Stimulated activated CD4-positive, alpha-beta T cell treated with anti-CD3 and anti-CD28 coated beads, Interleukin-15, amount 100 ng/mL, for 1 hour (primary cell): ENCODE measurements around the gene PELI3.
A peak's percentile ranks its signal among the peaks of the same experiment; 100 is the strongest.
"Not testable (repeated sequence)": the region's sequence is repeated elsewhere in the genome, so short reads cannot be mapped to it uniquely, and the experiment has no call there.

Source experiments
- DNase-seq, 2 donors: peaks; one replicate each; pipeline ENCODE4 v3.0.0-alpha.2; 2020; ENCODE audit warnings: low read depth in 1 of 2, low spot score in 1 of 2

Gene PELI3

GRCh38 chr11:66466225-66467033 lies at the start of gene PELI3:
Gene PELI3, plus strand, starts transcription at chr11:66466905. Its CDS starts 1,224 bp downstream, at chr11:66468129.
- peak; percentile 91 to 94 for DNase-seq

- DNase-seq: no peak
These were observed 49.7 kb upstream of the PELI3 start for GRCh38 chr11:66417000-66417399.

GRCh38 chr11:66418168-66418985 lies 48.3 kb upstream of the PELI3 start:
- DNase-seq: peak in 1 of 2 donors; percentile 38

- DNase-seq: no peak
These were observed 47.8 kb upstream of the PELI3 start for GRCh38 chr11:66418986-66419308.

GRCh38 chr11:66419825-66420224 lies 46.9 kb upstream of the PELI3 start:
- no peak for DNase-seq

GRCh38 chr11:66420671-66421476 lies 45.8 kb upstream of the PELI3 start, which contains the start of gene NPAS4:
Gene NPAS4, plus strand, starts transcription at chr11:66421035. Its CDS starts 145 bp downstream, at chr11:66421180.
- no peak for DNase-seq

GRCh38 chr11:66421492-66422205 lies 45.1 kb upstream of the PELI3 start:
- DNase-seq: peak; percentile 78 to 81

- no peak for DNase-seq
These were observed 40.4 kb upstream of the PELI3 start for GRCh38 chr11:66426314-66426713.

GRCh38 chr11:66428933-66429332 lies 37.8 kb upstream of the PELI3 start:
- no peak for DNase-seq

- DNase-seq: peak; percentile 43 to 58
These were observed 36.6 kb upstream of the PELI3 start for GRCh38 chr11:66429983-66430602.

GRCh38 chr11:66431287-66431686 lies 35.4 kb upstream of the PELI3 start:
- DNase-seq: not testable (repeated sequence)

GRCh38 chr11:66431871-66432329 lies 34.8 kb upstream of the PELI3 start:
- not testable (repeated sequence) for DNase-seq

- no peak for DNase-seq
These were observed 34.1 kb upstream of the PELI3 start for GRCh38 chr11:66432597-66432996.

GRCh38 chr11:66437979-66438503 lies 28.7 kb upstream of the PELI3 start:
- DNase-seq: no peak

- DNase-seq: peak; percentile 75 to 85
These were observed 27.9 kb upstream of the PELI3 start, which contains the start of gene MRPL11 for GRCh38 chr11:66438504-66439466. Gene MRPL11, minus strand, starts transcription at chr11:66438848. Its CDS starts 94 bp downstream, at chr11:66438754.

- DNase-seq: not testable (repeated sequence)
These were observed 26.4 kb upstream of the PELI3 start for GRCh38 chr11:66440101-66440939.

GRCh38 chr11:66440940-66441282 lies 25.8 kb upstream of the PELI3 start:
- DNase-seq: not testable (repeated sequence)

GRCh38 chr11:66443602-66444001 lies 23.1 kb upstream of the PELI3 start:
- DNase-seq: no peak
